HG02938 (cell line): ENCODE results near the gene AKAP12.

Source experiments
- ATAC-seq: cut with Tn5 transposase; IDR thresholded peaks from one replicate; pipeline ENCODE4 v1.9.1; 2021; ENCODE audit warnings: mild to moderate bottlenecking, moderate library complexity; ENCODE audit not compliant: unreplicated experiment

The AKAP12 gene

DNA sequence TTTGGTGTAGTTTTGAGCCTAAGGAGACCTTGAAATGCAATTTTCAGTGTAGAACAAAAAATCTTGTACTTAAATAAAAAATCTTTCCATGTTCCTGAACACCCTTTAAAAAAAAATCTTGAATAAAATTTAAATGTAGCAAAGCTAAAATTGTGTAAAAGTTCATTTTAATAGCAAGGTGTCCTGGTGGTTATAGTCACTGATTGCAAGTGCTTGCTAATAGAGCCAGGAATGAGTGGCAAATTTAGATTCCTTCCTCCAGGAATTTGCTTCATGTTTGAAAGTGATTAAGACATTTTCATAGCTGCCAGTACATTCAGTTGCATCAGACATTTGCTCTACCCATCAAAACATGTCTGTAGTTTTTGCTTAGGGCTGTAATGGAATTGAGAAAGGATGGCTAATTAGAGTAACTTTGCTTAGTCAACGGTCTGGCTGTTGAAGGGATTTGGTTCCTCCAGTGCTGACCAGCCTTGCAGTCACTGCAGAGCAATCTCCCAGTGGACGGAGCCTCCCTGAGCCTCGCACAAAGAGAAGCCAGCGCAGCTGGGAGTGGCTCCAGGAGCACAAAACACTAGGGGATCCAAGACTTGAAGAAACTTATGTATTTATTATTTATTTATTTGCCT is 36.5 kb downstream of the AKAP12 start:
- no peak for ATAC-seq

DNA sequence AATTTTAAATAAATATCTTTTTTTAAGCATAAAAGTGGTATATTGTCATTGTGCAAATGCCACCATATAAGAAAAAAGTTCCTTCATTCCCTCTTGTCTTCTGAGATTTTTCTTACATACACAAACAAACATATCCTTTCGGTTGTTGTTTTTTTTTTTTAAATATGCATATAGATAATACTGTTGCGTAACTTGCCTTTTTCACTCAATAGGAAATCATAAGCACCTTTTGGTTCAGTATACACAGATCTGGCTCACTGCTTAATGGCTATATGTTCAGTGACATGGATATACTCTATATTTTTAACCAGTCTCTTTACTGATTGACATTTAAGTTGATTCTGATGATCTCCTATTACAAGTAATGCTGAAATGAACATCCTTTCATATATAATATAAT is 40.1 kb downstream of the AKAP12 start:
- no peak for ATAC-seq

DNA sequence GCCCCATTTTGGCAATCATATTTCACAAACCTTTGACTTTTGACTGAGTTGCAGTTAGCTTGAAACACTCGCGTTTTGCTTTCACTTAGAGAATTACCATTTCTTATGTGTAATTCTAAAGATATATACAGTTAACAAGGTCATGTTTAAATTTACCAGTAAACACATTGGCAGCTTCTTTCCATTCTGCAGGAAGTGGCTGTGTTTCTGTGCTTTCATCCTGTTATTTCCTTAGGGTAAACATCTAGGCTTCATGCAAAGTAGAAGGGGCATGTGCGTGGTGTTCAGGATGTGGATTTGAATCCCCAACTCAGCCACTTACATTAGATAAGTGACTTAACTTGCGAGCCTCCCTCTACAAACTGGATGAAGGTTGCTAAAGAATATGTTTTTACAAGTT is 41.1 kb downstream of the AKAP12 start:
- ATAC-seq = no peak

DNA sequence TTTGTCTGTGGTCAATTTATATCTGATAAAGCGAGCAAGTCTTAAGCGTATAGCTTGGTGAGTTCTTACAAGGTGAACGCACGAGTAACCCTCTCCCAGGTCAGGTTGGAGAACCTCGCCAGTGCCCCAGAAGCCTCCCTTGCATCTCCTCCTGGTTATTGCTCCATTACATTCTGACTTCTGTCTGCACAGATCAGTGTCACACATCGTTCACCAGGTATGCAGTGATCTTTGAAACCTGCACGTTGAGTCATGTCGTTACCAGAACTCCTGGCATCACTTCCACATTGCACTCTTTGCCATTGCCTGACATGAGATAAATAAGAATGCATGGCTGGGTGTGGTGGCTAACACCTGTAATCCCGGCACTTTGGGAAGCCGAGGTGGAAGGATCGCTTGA is 44.2 kb downstream of the AKAP12 start:
- ATAC-seq = no peak

DNA sequence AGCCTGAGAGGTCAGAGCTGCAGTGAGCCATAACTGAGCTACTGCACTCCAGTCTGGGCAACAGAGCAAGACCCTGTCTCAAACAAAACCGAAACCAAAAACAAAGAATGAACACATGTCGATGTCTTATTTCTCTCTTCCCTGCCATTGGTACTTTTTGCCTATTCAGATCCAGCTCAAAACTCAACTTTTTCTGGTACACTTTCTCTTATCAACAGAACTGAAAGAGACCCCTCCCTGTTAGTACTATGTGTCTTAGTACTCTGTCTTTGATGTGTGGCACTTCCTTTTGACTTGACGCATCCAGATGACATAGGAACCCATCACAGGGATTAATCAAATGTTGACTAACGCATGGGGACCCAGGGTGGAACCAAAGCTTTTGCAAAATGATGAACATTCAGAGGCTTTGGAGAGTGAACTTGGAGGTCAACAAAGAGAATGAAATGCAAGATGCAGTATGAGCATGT is 44.8 kb downstream of the AKAP12 start:
- no peak for ATAC-seq

DNA sequence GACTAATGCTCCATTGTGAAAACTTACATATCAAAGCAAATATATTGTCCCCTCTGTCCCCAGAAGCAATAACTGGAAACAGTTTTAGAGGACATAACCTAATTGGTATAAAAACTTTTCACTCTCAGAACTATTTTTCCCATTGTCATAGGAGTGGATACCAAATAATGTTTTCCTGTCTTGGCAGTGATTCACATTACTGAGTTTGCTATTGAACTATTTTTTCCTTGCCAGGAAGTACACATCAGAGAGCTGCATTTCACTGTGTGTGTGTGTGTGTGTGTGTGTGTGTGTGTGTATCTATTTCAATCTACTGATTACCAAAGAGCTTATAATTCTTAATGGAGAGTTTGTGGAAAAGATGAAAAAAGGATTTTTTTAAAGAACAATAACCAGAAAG is 45.4 kb downstream of the AKAP12 start:
- no peak for ATAC-seq

DNA sequence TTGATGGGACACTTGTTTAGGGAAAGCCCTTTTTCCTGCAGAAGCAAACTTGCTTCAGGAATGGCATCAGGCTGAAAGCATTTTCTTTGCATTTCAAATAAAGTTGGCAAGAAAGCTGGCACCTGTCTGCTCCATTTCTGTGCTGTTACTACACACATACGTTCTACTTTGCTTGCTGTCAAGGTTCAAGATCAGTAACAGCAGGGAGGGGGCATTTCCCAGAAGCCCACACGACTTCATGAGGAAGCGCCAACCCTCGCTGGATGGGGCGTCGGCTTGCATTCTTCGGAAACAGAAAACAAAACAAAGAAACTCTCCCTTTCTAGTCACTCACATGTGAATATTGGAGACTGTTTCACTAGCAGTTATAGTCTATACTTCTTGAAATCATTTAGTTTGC is 46.4 kb downstream of the AKAP12 start:
- no peak for ATAC-seq

DNA sequence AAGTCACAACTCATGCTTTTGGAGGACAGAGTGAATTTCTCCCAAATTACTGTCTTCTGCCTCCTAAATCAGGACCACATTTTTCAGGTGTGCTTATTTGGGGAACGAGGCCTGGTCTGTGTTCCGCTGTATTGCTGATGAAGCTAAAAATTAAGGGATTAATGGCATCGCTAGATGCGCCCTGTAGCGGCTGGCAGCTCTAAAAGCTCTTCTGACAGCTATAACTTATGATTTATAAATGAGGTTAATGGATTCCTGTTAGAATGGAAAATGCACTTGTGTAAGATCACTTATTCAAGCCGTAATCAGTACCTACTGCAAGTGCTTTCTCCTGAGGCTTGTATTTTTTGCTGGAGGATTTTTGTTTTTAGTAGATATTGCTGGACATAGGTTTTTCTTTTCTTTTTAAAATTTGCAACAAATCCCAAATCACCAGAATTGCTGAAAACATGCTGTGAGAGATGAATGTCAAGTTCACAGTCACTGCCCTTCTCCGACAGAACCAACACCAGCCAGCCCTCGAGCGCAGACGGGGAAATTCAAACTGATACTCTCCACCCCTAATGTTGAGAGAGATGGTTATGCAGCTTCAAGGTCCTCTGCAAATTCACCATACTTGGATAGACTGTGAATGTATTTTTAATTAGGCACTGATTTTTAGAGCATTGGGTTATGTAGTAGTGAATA is 49.1 kb downstream of the AKAP12 start:
- ATAC-seq = no peak

DNA sequence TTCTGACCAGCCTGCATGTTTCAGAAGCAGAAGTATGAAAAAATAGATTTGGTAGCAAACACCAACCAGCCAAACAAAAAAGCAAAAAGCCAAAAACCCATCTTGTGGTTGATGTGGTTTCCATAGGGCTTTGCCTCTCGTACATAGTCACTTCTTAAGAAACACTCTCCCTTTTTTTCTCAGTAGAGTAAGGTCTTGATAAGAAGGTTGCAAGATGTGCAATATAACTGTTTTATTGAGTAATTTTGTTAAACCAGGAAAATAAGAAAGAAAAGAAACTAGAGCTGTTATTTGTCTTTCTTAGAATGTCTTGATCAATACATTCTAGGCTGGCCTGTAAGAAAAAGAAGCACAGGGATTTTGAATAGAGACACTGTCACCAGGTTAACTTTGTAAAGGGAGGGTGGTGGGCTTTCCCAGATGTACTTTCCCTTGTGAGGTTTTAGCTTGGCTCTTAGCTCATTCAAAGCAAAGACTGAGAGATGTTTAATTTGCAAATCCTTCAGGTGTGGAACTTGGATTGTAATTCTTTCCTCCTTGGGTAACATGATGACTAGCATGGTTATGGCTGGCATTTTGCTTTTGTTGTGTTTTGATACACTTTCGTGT is 49.7 kb downstream of the AKAP12 start:
- no peak for ATAC-seq

DNA sequence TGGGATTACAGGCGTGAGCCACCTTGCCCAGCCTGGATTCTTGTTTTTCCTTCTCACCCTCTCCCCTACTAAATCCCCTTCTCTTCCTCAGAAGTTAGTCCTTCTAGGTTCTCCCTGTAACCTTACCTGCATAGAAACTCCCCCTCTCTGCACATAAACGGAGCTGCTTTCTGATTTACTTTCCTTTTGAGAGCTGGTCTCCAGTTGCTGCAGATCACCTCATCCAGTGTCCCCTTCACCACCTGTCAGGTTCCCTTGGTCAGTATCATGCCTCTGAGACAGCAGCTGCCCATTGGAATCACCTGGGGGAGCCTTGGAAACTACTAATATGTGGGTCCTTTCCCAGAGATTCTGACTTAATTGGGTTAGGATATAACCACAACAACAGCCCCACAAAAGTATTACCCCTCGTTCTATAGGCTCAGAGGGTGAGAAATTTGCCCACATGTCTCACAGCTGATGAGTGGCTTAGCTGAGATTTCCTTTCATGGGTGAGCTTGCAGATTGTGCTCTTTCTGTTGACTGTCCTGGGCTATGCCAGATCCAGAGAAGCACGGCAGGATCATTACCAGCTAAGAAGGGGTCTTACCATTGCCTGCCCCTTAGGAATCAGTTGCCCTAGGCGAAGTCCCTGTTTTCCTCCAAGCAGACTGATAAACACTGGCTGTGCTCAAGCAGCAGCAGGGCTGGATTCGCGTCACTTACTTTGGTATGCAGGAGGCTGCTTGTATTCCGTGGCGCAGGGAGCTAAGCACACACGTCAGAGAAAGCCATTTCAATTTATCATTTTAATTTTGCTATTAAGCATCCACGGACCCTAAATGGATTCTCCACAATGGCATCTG is 51.3 kb downstream of the AKAP12 start:
- ATAC-seq = no peak

DNA sequence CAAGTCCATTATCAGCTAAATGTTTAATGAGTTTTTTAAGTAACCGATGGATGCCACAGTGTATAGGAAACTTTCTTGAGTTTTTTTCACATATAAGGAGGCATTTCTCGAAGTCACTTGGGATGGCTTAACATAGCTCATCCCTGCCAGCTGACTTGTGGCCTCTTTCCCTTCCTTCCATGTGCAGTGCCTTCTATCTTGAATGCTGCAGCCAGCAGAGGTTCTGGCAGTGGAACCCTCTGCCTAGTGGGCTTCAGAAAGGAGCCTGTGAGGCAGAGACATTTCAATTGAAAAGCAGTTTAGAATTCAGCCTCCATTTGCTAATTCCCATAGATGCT is 51.9 kb downstream of the AKAP12 start:
- no peak for ATAC-seq

DNA sequence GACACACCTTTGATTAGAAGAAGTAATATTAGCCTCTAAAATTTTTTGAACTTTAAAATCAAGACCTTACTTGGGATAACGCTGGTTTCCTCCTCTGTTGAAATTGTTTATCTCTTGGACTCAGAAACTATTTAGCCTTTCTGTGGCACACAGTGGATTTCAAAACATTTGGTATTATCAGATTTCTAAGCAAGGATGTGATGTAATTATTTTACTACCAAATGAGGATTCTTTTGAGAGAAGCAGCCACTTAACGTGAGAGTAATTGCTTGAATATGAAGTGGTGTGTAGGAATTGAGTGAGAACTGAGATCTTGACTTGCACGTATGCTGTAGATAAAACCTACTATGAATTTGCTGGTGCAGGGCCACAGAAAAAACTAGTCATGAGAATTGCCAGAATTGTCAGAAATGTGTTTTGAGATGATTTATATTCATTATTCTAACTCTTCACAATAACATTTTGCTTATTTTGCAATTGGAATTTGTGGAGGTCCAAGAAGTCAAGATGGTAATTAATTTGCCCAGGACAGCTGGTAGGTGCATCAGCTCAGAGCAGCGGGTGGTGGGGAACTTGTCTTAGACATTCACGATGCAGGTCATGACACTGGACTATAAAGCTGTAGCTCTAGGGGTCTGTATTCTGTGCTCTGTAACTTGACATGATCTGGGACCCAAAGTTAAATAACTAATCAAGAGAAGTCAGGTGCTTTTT is 53.4 kb downstream of the AKAP12 start:
- ATAC-seq = no peak

DNA sequence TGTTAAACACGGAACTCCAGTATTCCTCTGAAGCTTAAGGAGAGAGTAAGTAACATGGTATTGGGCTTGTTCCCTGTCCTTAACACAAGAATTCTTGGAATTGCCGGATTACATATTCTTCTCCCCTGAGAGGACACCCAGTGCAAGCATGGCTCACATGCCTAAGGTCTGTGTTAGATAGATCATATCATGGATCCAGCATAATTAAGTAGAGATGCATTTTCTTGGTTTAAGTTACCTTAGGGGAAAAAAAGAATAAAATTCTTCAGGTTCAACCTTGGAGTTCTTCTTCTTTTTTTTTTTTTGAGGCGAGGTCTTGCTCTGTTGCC is 53.9 kb downstream of the AKAP12 start:
- ATAC-seq = no peak

DNA sequence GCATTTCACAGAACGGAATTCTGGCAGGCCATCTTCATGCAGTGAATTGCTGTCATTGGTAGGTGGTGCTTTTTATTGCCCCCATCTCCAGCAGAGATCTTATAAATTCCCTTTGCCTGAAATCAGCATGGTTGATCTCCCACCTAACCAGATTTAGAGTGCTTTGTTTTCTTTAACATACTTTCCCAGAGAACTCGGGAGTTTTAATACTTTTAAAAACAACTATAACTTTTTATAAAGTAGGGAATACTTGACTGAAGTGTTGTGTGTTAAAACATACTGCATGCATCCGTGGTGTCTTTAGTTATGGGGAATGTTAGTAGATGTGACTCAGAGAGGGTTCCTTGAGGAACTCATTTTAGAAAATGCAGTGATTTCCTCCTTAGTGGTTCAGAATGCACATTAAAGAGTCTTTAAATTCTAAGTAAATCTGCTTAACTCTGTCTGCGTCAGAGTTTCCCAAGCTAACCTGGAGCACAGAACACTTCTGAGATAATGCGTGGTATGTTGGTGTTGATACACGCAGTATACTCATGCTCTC is 54.9 kb downstream of the AKAP12 start:
- no peak for ATAC-seq

DNA sequence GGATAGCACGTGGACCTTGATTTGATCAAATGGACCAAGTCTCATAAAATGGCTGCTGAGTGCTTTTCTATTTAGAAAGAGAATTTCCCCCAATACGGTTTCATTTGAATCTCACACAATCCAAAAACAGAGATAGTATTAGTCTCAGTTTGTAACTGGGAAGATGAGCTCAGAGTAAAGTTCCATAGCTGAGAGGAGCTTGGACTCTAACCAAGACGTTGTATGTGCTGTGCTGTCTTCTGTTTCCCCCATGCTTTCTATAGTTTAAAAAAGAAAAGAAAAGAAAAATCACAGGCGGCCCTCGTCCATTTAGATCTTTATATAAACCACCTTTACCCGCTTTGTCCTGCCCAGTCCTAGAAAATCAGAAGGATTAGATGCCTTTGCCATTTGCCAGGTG is 58.1 kb downstream of the AKAP12 start:
- no peak for ATAC-seq

DNA sequence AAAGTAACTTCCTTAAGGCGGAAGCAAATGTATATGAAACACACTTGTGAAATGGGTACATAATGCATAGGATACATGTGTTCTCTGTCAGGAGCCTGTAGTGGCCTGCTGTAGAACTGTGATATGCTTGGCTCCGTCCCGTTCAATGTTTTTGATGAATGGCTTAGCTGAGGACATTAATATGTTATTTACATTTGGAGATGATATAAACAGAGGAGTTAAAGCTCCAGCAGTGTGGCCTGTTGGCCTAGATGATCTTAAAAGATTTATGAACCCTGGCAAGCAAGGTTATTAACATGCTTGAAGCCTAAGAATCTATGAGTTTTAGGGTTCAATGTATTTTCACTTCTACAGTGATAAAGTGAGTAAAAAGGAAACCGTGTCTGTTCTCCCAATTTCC is 59.2 kb downstream of the AKAP12 start:
- ATAC-seq = no peak

DNA sequence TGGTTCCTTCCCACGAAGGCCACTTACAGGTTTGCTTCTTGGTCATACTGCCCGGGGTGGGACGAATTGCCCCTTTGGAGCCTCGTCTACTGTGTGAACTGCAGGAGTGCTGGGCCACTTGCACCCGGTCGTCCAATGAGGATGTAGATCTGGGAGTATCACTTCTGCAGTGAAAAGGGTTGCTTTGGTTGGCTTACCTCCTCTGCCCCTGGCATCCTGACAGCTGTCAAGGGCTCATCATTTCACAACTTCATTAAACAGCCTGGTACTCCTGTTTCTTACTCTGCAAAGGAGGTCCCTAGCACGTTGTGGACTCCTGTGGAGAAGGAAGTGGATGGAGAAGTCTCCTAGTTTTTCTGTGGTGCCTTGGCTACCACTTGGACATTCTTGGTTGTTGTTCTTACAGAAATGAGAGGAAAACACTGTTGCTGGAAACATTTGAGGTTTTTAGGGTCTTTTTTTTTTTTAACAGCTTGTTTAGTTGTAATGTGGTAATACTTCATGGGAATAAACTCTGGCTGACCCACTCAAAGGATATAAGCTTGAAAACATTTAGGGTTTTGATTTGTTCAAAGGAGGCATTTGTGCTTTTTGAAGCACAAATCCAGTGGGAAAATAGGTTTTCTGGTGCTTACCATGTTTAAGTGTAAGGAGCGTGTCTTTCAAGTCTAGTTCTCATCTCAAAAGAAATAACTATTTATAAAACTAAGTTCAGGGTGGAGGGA is 60.7 kb downstream of the AKAP12 start:
- ATAC-seq = no peak

DNA sequence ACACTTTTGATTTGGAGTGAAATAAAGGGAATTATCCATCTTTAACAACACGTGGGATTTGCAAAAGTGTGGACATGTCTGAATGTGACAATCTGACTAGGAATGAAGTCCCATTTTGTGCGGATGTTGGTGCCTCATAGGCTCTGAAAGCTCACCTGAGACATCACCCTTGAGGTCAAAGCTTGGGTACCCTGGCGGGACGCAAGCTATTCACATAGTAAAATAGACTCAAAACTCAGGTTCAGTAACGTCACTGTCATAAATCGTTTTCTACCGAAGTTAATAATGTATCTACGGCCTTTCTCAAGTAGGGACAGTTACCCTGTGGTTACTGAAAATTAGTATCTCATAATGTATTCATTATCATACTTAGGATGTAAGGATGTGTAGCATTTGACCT is 61.8 kb downstream of the AKAP12 start:
- ATAC-seq = no peak

DNA sequence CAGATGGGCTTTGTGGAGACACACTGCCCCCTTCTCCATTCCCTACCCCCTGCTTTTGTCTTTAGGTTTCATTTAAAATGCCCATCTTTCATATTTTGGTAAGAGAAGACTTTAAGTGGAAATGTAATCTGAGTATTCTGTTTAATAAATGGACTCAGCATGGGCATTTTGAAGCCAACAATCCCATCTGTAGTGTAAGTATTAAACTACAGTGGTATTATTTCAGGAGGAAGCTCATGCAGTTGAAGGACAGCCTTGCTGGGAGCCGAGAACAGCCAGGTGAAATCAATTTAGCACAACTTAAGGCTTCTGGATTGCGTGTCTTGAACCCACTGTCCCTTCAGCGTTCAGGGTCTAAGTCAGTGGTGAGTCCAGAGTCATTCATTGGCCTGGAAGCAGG is 63.5 kb downstream of the AKAP12 start:
- ATAC-seq = no peak

DNA sequence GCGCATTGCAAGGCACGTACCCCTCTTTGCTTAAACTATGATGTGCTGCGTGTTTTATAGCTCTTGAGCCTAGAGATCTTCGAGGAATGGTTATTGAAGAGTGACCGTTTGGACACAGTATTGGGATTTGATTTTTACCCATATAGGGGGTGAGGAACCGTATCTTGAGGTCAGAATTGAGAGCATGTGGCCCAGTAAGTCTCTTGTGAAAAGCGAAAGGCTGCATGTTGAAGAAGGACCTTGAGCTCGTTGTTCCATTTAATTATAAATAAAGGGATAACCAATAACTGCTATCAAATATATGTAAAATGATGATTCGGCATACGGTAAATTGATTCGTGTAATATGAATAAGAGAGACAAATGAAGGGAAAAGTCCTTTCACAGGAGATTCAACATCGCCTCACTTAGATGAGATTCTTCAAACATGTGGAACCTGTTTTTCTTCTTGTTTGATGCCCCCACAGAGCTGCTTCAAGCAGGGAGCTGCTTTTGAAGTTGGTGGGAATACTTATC is 66.6 kb downstream of the AKAP12 start:
- no peak for ATAC-seq
